Activated T-cell treated with anti-CD3 and anti-CD28 coated beads for 1 hour (primary cell): ENCODE measurements around the gene TTLL5.
"Not testable (repeated sequence)": the region's sequence is repeated elsewhere in the genome, so short reads cannot be mapped to it uniquely, and the experiment has no call there.

Source experiments
- DNase-seq: peaks from one replicate; pipeline ENCODE4 v3.0.0-alpha.2; 2020; ENCODE audit warnings: low read depth

The TTLL5 gene

DNA sequence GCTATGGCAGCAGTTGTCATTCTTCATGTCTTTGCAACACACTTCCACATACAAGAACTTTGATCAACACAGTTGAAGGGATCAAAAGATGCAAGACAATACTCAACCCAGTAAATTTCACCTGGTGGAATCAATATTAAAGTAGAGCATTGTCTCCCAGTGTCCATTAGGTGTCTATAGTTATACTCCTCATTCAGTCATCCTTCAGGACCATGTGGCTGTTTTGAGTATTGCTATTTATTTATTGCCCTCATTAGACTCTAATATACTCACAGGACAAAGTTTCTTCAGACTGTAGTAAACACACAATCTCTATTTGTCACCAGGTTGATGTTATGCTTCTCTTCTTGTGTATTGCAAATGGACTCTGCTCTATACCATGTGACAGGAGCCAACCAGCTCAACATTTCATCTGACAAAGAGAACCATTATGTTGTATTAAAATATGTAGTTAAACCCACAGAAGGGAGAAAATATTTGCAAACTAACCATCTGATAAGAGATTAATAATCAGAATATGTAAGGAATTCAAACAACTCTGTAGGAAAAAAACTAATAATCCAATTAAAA lies 174.2 kb downstream of the TTLL5 start:
- DNase-seq: no peak

DNA sequence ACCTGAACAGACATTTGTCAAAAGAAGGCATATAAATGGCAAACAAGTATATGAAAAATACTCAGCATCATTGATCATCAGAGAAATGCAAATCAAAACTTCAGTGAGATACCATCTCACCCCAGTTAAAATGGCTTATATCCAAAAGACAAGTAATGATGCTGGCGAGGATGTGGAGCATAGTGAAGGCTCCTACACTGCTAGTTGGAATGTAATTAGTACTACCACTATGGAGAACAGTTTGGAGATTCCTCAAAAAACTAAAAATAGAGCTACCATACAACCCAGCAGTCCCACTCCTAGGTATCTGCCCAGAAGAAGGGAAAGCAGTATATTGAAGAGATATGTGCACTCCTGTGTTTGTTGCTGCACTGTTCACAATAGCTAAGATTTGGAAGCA lies 174.7 kb downstream of the TTLL5 start:
- no peak for DNase-seq

DNA sequence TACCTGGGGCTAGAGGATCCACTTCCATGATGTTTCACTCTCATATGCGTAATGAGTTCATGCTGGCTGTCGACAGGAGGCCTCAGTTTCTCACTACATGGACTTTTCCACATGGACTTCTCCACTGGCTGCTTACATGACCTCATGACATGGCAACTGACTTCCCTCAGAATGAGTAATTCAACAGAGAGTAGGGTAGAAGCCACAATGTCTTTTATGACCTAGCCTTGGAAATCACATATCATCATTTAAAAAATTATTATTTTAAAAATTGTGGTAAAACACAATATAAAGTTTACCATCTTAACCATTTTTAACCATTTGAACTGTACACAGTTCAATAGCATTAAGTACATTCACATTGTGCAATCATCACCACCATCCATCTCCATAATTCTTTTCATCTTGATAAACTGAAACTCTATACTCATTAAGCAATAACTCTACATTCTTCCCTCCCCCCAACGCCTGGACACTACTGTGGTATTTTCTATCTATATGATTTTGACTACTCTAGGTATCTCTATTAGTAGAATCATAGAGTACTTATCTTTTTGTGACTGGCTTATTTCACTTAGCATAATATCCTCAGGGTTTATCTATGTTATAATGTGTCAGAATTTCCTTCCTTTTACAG lies 176.2 kb downstream of the TTLL5 start:
- DNase-seq: no peak

DNA sequence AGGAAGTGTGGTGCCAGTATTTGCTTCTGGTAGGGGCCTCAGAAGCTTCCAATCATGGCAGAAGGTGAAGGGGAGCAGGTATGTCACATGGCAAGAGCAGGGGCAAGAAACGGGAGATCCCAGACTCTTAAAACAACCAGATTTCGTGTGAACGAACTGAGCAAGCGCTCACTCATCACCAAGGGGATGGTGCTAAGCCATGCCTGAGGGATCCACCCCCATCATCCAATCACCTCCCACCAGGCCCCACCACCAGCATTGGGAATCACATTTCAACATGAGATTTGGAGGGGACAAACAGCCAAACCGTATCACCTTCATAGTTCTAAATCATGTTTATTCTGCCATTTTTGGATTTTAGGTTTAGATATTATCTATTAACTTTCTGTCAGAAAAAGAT lies 179.9 kb downstream of the TTLL5 start:
- no peak for DNase-seq

DNA sequence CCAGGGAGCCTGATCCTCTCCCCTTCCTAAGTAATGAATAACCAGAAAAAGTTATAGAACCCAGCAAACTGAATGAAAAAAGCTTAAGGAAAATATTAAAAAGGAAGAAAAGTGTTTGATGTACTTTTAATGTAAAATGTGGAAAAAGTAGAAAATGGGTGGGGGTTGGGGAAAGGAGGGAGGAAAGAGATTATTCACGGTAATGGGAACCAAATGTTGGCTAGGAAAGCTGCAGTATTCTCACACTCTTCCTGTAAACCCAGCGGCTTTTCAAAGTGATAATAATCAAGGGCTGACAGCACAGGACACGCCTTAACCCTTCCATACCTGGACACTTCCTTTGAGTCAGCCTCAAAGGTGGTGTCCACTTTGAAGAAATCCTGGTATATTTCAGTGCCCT lies 181.5 kb downstream of the TTLL5 start:
- no peak for DNase-seq

DNA sequence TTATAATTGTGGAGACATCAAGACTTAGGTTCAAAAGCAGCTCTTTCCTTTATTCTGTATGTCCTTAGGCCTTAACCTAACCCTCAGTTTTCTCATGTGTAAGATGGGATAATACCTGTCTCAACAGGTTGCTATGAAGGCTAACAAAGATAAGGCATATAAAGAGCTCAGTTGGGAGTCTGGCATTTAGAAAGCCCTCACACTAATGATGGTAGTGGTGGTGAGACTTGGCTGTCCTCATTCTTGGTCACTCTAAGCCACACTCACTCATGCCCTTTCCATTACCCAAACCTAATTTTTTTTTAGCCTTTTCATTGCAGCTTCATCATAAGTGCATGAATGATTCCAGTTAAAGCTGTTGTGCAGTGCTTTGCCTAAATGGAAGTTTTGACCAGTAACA lies 183.4 kb downstream of the TTLL5 start:
- no peak for DNase-seq

DNA sequence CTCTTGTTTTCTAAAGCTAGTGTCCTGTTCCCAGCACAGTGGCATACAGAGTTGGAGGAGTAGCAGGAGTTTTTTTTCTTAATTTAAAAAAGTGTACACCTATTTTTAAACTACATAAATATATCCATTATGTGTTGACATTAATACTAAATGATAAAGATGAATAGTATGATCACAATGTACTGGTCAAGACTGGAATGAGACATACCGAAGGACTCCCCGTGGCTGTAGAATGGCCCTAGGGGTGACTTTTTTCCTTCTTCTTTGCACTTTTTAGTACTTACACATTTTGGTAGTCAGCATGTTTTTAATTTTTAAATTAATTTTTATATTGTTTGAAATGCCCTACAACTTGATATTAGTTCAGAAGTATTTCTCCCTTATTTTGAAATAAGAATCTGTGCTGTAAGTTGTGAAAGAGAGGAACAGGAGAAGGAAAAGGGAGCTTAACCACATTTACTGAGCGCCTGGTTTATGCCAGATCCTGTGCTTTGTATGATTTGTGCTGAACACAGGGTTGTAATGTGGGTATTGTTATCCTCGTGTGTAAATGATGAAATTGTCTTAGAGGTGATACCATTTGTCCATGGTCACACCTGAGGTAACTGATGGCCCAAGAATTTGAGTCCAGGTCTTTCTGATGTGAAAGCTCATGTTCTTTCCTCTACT lies 184.2 kb downstream of the TTLL5 start:
- DNase-seq: no peak

DNA sequence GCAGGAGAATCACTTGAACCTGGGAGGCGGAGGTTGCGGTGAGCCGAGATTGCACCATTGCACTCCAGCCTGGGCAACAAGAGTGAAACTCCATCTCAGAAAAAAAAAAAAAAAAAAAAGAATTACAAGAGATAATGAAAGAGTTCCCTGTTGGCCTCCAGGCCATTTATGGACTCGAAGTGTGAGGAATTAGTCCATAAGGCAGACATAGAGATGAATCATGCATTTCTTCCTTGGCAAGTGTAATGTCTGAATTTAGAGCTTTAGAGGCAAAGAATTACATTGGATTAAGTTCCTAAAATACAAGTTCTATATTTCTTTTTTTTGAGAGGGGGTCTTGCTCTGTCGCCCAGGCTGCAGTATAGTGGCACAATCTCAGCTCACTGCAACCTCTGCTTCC lies 185.6 kb downstream of the TTLL5 start:
- DNase-seq: not testable (repeated sequence)

DNA sequence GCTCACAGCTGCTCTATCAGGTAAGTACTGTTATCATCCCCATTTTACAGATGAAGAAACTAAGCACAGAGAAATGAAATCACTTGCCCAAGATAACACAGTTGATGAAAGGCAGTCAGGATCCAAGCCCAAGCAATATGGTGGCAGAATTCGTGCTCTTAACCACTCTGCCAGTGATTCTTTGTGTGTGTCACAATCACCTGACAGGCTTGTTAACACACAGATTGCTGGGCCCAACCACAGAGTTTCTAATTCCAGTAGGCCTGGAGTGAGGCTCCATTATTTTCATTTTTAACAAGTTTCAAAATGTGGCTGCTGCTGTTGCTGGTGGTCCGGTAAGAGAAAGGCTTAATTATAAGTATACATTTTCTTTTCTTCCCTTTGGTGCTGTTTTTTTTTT lies 186.5 kb downstream of the TTLL5 start:
- DNase-seq: no peak

DNA sequence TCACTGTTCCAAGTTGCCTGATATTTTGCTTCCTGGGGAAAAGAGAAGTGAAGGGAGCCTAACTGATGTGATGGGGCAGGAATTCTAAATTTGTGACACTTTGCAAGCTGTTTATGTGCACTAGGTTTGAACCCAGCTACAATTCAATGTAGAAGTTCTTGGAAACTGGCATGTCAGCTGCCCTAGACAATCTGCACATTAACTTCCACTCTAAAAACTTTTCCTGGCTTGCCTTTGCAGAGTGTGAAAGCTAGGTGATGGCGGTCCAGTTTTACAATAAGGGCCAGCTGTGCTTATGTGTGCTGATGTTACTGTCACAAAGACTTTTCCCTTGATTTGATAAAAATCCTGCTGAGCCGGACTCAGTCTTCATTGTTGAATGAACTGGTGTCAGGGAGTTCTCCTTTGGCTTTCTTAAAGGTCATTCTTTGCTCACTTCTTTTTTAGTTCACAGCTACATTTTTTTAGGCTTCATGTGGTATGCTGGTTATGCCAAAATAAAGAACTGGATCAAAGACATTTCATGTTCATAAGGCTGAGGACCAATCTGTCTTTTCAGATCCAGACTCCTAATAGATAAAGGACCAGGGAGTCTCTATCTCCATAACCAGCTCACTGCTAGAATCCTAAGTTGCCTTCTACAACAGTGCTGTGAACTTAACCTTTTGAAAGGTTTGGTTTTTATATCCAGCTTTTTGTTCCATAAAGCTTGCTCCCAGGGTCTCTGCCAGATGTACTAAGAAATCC lies 187.3 kb downstream of the TTLL5 start:
- no peak for DNase-seq

DNA sequence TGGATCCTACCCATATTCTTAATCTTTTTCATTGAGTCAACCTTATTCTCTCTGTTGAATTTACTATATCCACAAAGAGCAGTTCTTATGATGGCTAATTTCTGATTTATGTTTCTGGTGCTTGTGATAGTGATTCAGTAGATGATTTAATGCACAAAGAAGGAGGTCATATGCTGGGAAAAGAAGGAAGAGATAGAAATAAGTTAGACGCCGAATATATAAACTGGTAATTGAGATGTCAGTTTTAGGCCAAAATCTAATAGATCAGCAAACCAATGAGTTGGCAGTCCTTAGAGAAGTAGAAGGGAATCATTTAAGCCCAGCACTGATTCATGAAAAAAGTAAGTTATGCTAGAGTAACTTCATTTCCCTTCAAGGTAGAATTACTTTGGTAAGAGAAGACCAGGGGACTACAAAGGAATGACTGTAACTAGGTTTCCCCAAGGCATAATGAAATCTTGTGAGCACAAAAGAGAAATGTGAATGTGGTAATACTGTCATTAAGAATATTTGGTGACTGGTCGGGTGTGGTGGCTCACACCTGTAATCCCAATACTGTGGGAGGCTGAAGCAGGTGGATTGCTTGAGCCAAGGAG lies 188.4 kb downstream of the TTLL5 start:
- no peak for DNase-seq

DNA sequence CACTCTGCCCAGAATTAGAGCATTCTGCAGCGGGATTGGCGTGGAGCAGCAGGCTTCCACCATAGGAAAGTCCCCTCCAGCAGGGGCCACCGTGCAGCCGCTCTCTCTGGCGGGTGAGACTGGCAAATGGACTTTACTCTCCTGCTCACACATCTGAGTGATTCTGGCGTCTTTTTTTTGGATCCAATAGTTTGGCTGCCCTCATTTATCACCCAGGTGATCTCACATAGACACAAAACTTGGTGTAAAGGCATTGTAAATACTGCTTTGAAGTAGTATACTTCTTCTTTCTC lies 190.5 kb downstream of the TTLL5 start:
- DNase-seq: no peak

DNA sequence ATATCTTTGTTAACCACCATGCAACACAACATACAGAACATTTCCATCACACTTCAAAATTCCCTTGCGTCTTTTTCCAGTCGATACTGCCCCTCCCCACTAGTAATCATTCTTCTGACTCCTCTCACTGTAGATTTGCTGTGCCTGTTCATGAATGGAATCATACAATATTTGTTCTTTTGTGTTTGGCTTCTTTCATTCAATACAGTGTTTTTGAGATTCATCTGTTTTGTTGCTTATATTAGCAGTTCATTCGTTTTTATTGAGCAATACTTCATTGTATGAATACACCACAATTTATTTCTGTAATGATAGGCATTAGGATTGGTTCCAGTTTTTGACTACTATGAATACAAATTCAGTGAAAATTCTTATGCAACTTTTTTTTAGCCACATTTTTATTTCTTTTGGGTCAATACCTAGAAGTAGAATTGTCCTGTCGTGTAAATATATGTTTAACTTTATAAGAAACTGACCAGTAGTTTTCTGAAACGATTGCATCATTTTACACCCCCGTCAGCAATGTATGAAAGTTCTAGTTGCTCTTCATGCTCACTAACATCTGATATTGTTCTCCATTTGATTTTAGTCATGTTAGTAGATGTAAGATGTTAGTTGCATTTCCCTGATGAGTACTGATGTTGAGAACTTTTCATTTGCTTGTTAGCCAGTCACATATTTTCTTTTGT lies 193.2 kb downstream of the TTLL5 start:
- no peak for DNase-seq

DNA sequence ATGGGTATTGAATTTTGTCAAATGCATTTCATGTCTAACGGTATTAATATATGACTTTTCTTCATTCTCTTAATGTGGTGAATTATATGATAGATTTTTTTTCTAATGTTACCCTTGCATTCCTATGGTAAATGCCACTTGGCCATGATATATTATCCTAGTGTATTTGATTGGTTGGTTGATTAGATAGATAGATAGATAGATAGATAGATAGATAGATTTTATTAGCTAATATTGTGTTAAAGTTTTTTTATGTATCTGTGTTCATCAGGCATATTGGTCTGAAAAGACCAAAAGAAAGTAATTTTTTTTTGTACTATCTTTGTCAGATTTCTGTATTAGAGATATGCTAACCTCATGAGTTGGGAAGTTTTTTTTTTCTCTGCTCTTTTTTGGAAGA lies 196.2 kb downstream of the TTLL5 start:
- DNase-seq: no peak

DNA sequence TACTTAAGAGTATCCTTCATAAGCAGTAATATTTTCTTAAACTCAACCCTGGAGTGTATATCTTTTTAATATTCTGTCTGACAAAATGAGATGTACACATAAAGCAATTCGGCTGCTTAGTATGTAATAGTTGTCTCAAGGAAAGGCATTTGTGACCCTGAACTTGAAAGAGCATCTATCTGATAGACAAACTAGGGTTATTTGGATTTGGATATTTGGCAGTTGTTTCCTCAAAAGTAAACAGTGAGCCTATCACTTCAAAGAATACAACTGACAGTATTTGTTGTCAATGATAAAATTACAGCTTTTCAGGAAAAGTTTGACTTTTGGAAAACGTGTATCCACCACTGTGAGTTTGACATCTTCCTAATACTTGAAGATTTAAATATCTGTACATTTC lies 197.3 kb downstream of the TTLL5 start:
- DNase-seq: no peak

DNA sequence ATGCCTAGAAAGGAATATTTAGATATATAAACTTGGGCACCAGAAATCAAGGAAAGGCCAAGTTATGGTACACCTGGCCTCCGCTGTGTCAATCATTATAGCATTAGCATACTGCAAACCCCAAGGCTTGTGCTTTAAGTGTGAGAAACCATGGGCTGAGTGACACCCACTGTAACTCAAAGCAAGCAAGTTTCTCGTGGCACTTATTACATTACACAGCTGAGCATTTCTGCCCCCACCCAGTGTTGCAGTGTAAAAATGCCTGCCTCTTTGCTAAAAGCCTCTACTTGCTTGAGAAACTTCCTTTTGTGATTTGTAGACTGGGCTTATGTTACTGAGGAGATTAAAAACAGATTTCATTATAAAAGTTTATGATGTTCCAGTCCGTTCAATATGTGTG lies 198.7 kb downstream of the TTLL5 start:
- DNase-seq: no peak

DNA sequence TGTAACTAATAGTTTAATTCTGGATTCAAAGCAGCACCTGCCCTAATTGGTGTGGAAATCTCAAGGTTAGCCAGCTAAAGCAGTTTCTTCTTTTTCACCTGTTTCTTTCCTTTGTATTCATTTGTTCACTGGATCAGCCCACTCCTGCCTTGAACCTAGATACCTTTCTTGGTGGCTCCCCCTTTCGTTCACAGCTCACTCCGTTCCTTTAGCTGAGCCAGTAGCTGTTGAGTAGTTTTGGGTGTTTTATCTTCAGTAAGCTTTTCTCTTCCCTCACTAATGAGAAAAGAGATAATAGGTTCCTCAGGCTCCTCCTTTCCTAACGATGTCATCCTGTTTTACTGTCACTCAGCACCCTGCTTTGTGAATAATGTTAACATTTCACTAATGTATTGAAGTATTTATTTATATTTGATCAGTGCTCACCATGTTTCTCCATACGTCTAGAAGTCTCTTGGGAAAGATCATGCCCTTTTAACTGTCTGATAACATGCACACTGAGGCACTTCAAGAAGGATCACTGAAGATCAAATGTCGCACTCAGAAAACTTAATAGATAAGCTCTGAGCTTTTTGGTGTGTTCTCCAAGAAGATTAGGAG lies 199.6 kb downstream of the TTLL5 start:
- DNase-seq: no peak

DNA sequence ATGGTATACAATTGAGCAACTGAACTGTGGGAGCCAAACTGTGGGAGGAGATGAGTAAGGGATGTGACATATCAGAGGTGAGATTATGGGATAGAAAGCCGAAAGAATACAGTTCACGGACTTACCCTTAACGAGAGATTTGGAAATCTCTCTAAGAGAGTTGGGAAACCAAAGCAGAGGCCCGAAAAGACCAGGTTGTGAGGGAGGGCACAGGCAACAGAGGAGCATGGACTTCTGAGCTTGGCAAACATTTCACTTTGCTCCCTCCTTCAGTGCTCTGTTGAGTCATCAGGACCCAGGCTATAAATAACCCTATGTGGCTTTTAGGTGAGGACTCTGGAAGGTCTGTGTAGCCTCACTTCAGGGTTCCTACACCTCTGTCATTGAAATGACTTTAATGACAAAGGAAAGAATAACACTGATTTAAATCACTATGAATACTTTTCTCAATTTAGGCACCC lies 200.1 kb downstream of the TTLL5 start:
- DNase-seq: no peak

DNA sequence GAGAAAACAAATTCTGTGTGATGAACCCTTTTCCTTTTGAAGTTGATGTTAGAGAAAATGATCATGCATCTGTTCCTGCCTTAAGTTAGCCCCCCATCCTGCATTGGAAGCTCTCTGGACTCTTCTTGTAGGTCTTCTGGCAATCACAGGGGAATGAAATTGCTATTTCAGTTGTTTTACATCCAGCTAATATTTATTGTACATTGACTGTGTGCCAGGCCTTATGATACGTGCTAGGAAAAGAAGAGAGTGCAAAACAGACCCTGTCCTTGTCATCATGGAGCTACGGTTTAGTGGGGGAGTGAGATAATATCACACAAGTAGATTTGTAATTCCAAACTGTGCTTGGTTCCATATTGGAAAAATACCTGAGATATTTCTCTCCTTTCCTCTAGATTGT lies 202.2 kb downstream of the TTLL5 start:
- DNase-seq: no peak

DNA sequence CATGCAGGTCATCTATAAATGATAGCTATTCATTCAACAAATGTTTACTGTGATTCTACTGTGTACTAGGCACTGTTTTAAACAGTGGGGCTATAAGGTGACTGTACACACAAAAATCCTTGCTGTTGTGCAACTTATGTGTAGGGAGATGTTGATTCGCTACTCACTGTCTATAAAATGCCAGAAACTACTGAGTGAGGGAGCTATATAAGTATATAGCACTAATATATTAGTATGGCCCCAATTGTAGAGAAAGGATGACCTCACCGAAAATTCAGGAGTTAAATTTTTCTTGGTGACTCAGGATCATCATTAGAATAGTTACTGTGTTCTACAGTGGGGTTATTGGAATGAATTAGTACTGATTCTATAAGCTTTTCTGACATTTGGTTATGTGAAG lies 203.3 kb downstream of the TTLL5 start:
- no peak for DNase-seq

DNA sequence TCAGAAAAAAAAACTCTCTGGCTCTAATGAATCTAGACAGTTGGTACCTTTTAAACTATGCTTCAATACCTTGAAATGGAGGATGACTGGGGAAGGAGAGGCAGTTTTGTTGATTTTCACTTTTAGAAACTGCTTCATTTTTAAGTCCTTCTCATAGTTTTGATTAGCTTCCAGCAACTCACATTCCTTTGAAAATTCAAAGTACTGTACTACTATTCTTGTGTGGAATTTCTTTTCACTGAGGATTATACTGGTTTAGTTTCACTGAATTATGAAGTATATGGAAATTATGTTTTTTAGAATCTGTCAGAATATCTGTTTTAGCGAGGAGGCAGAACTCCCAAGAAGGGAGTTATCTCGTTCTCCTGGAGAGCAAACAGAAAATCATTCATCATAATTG lies 204.5 kb downstream of the TTLL5 start:
- no peak for DNase-seq

DNA sequence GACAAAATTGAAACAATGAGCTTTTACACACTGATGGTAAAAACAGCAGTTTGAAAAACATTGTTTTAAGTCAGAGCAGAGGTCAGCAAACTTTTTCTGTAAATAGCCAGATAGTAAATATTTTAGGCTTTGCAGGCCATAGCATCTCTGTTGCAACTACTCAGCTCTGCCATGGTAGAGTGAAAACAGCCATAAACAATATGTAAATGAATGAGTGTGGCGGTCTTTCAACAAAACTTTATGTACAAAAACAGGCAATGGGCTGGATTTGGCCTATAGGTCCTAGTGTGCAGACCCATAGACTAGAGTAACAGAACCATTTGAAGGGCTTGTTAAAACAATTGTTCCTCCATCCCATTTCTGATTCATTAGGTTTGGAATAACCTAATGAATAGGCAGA lies 205.9 kb downstream of the TTLL5 start:
- no peak for DNase-seq
